ENCODE measurements around the gene ROR2.
"Not testable (repeated sequence)": the region's sequence is repeated elsewhere in the genome, so short reads cannot be mapped to it uniquely, and the experiment has no call there.

Gene ROR2

DNA sequence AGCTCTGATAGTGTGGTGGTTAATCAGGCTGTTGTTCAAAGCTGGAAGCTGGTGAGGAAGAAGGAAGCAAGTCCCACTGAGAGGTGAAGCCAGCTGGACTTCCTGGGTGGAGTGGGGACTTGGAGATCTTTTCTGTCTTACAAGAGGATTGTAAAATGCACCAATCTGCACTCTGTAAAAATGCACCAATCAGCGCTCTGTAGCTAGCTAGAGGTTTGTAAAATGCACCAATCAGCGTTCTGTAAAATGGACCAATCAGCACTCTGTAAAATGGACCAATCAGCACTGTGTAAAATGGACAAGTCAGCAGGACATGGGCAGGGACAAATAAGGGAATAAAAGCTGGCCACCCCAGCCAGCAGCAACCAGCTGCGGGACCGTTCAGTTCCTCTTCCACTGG is 432.7 kb downstream of the ROR2 start:
- FAIRE-seq; DNase-seq (ENCODE audit: extremely low spot score, insufficient read length, low read depth): not testable (repeated sequence)

- no peak for FAIRE-seq
- DNase-seq (ENCODE audit: extremely low spot score, insufficient read length, low read depth), result no peak
Measured at GRCh38 chr9:91516777-91517176, 433.3 kb downstream of the ROR2 start.

DNA sequence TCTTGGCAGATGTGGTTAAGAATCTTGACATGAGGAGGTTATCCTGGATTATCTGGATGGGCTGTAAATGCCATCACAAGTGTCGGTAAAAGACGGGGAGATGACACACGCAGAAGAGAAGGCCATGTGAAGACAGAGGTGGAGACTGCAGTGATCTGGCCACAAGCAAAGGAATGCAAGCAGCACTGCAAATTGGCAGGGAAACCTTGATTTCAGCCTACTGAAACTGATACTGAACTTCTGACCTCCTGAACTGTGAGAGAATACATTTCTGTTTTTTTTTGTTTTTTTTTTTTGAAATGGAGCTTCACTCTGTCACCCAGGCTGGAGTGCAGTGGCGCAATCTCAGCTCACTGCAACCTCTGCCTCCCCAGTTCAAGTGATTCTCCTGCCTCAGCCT is 433.9 kb downstream of the ROR2 start:
- no peak for DNase-seq (ENCODE audit: extremely low spot score, insufficient read length, low read depth)
- peak; percentile 79 for FAIRE-seq

DNA sequence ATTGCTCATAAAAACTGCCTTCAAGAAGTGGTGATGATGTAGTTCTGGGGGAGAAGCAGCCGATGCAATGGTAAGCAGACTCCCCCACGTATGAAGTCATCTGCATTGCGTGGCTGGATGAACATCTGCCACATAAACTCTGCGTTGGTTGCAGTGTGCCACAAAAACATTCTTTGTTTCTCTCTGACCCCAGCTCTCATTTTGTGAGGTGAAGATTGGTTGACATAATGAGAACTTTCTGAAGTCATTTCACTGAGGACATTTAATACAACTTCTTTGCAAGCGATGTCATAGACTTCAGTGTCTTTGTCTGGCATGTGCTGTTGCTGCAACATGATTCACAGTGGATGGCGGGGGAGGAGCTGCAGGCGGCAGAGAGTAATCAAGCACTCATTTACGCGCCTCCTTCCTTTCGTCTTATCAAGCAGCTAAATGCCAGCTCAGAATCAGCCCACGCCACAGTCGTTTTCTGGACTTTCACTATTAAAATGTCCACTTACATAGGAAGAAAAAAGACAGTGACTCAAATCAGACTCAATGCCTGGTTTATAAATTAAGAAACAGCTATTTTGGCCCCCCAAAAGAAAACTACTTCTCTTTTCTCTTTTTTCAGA is 434.8 kb downstream of the ROR2 start:
- DNase-seq (ENCODE audit: extremely low spot score, insufficient read length, low read depth), result peak; percentile 26
- FAIRE-seq, result peak; percentile 86
